HCT116 (cell line): Measurements from ENCODE around the gene DNMT3A. TPM values are rescaled to one million over a fixed set of nuclear protein-coding genes. Genes with fewer than 3 reads are reported as not detected.

Experiments
- ATAC-seq: fragments of 200-7000 bp; cut with Tn5 transposase; 2 replicates; pipeline ENCODE4 v1.9.1; 2020; ENCODE audit warnings: mild to moderate bottlenecking, moderate library complexity
- Bru-seq: library from RNA; stranded (reverse); fragments of 400-500 nt; gene quantifications from one replicate; lab custom pipeline; 2021; lab: Mats Ljungman, UMichigan
- BruChase-seq, 2 experiments: library from RNA; stranded (reverse); fragments of 400-500 nt; gene quantifications; one replicate each; lab custom pipeline; 2021; lab: Mats Ljungman, UMichigan
- BruUV-seq: library from RNA; stranded (reverse); fragments of 400-500 nt; replicated peaks from 2 replicates; lab custom pipeline; 2021; lab: Mats Ljungman, UMichigan
- CTCF ChIA-PET: fragments of 300-600 bp; sonication (Branson Sonifier 250); formaldehyde crosslinking; loops from one replicate; lab custom pipeline; 2021; ENCODE audit warnings: antibody characterized with exemption; lab: Charles Lee
- POLR2A ChIA-PET: fragments of 300-600, 350-600 bp; sonication (Branson Sonifier 250); formaldehyde crosslinking; loops from one replicate; lab custom pipeline; 2021; ENCODE audit warnings: antibody characterized with exemption; lab: Charles Lee
- RAD21 ChIA-PET, 2 experiments: fragments of 300-600 bp; sonication (Branson Sonifier 250); formaldehyde crosslinking; loops; one replicate each; lab custom pipeline; 2023; ENCODE audit warnings: low total read pairs in 2 of 2; ENCODE audit not compliant: uncharacterized antibody in 2 of 2, unreplicated experiment in 2 of 2, low non-redundant PET in 1 of 2; lab: Charles Lee
- DNase-seq: peaks from one replicate; pipeline ENCODE4 v3.0.0-alpha.2; 2010; ENCODE audit warnings: low read depth, low spot score
- H2AFZ ChIP-seq: fragments of 200-600 bp; shearing (Covaris generic), sonication (generic); 2 replicates; pipeline ENCODE4 v1.6.1; 2017; ENCODE audit warnings: low read depth, mixed run types, mixed read lengths, antibody characterized with exemption, low read length; ENCODE audit not compliant: poor library complexity, severe bottlenecking
- H3K27ac ChIP-seq: 2 replicates; pipeline ENCODE4 v1.5.1; 2012; ENCODE audit warnings: low read depth, low read length
- H3K27me3 ChIP-seq: fragments of 200-600 bp; sonication (generic); 2 replicates; pipeline ENCODE4 v1.6.1; 2016; ENCODE audit warnings: mixed run types, low read length, mixed read lengths; ENCODE audit not compliant: insufficient read depth
- H3K36me3 ChIP-seq, 2 experiments: fragments of 200-500 bp in 1 of 2; fragments of 200-600 bp in 1 of 2; sonication (Bioruptor generic) in 1 of 2; sonication (generic) in 1 of 2; 2 replicates each; pipeline versions ENCODE4 v1.5.1 to v1.6.1; 2014 to 2016; ENCODE audit warnings: low read length in 2 of 2, inconsistent platforms in 1 of 2, mixed read lengths in 1 of 2, mixed run types in 1 of 2; ENCODE audit not compliant: insufficient read depth in 2 of 2, control insufficient read depth in 1 of 2
- H3K4me1 ChIP-seq, 2 experiments: fragments of 200-600 bp in 1 of 2; sonication (generic) in 1 of 2; 2 replicates each; pipeline versions ENCODE4 v1.5.1 to v1.6.1; 2012 to 2017; ENCODE audit warnings: low read length in 2 of 2, inconsistent platforms in 1 of 2, mild to moderate bottlenecking in 1 of 2, mixed read lengths in 1 of 2, mixed run types in 1 of 2, moderate library complexity in 1 of 2; ENCODE audit not compliant: insufficient read depth in 2 of 2, control insufficient read depth in 1 of 2
- H3K4me2 ChIP-seq: fragments of 200-600 bp; sonication (generic); 2 replicates; pipeline ENCODE4 v1.6.1; 2017; ENCODE audit warnings: mixed run types, low read length, mixed read lengths
- H3K4me3 ChIP-seq, 2 experiments: fragments of 200-600 bp in 1 of 2; sonication (generic) in 1 of 2; replicated peaks in 1 of 2; 2 replicates each; pipeline ENCODE4 v1.5.1; 2011 to 2016; ENCODE audit warnings: low read length in 2 of 2, control low read depth in 1 of 2, low read depth in 1 of 2, mild to moderate bottlenecking in 1 of 2, mixed read lengths in 1 of 2, mixed run types in 1 of 2
- H3K79me2 ChIP-seq: fragments of 200-600 bp; sonication (generic); 2 replicates; pipeline ENCODE4 v1.6.1; 2017; ENCODE audit warnings: mild to moderate bottlenecking, mixed run types, low read length, moderate library complexity, mixed read lengths; ENCODE audit not compliant: insufficient read depth
- H3K9ac ChIP-seq: fragments of 200-600 bp; sonication (generic); 2 replicates; pipeline ENCODE4 v1.6.1; 2016; ENCODE audit warnings: low read length, mixed read lengths
- H3K9me2 ChIP-seq: fragments of 200-600 bp; sonication (generic), shearing (Covaris generic); 2 replicates; pipeline ENCODE4 v1.6.1; 2017; ENCODE audit warnings: mixed run types, mild to moderate bottlenecking, moderate library complexity; ENCODE audit not compliant: insufficient read depth
- H3K9me3 ChIP-seq, 2 experiments: fragments of 200-500 bp in 1 of 2; fragments of 200-600 bp in 1 of 2; sonication (Bioruptor generic) in 1 of 2; sonication (generic) in 1 of 2; 2 replicates each; pipeline ENCODE4 v1.6.1; 2014 to 2017; ENCODE audit warnings: low read length in 2 of 2, mixed read lengths in 2 of 2, inconsistent platforms in 1 of 2, low read depth in 1 of 2, mild to moderate bottlenecking in 1 of 2, mixed run types in 1 of 2, moderate library complexity in 1 of 2; ENCODE audit not compliant: control insufficient read depth in 1 of 2, insufficient read depth in 1 of 2
- H4K20me1 ChIP-seq: fragments of 200-600 bp; sonication (generic), shearing (Covaris generic); 2 replicates; pipeline ENCODE4 v1.6.1; 2017; ENCODE audit warnings: mixed run types, mild to moderate bottlenecking, moderate library complexity; ENCODE audit not compliant: insufficient read depth
- EZH2phosphoT487 ChIP-seq: fragments of 200-600 bp; IDR thresholded peaks from 2 replicates; pipeline ENCODE4 v1.6.1; 2018; ENCODE audit warnings: antibody characterized with exemption, borderline replicate concordance
- JUND ChIP-seq: IDR thresholded peaks from 2 replicates; pipeline ENCODE4 v1.6.1; 2012
- POLR2A ChIP-seq: IDR thresholded peaks from 2 replicates; pipeline ENCODE4 v1.7.0; 2011; ENCODE audit warnings: borderline replicate concordance; ENCODE audit not compliant: insufficient read depth, insufficient read length; ENCODE audit errors: extremely low read depth
- POLR2AphosphoS5 ChIP-seq: IDR thresholded peaks from 2 replicates; pipeline ENCODE4 v1.6.1; 2011; ENCODE audit warnings: mild to moderate bottlenecking, low read depth, low read length, moderate library complexity
- SIN3A ChIP-seq: IDR thresholded peaks from 2 replicates; pipeline ENCODE4 v1.6.1; 2012; ENCODE audit warnings: low read depth
- ZFX ChIP-seq: fragments of 450-650 bp; IDR thresholded peaks from 2 replicates; pipeline ENCODE4 v1.6.1; 2017
- ZNF274 ChIP-seq: fragments of 200-500 bp; sonication (Bioruptor generic); IDR thresholded peaks from 2 replicates; pipeline ENCODE4 v1.6.1; 2014; ENCODE audit warnings: mild to moderate bottlenecking, low read depth, low read length, inconsistent platforms
- intact Hi-C: fragments of 100-400 bp; cut with micrococcal nuclease; formaldehyde crosslinking; loops from 2 replicates; pipeline ENCODE4 v1.10.0; 2022
- long read RNA-seq: library from polyadenylated mRNA; unstranded; transcript quantifications from one replicate; pipeline ENCODE4 v2.0.0, GENCODE V29; 2021; ENCODE audit not compliant: unreplicated experiment
- polyA plus RNA-seq: library from polyadenylated mRNA; unstranded; fragments of >200 nt; gene quantifications from 2 replicates; pipeline ENCODE4 v1.2.1, GENCODE V29; 2012; ENCODE audit warnings: missing spikeins
- total RNA-seq: library from RNA; stranded (reverse); gene quantifications from one replicate; pipeline ENCODE4 v1.2.1, GENCODE V29; 2021; ENCODE audit not compliant: unreplicated experiment
- TF ChIP-seq, protein P1 (sequence below): IDR thresholded peaks from 2 replicates; pipeline ENCODE4 v1.6.1; 2011; ENCODE audit warnings: mild to moderate bottlenecking, low read length, moderate library complexity; ENCODE audit not compliant: insufficient replicate concordance; ENCODE audit errors: extremely low read depth
- TF ChIP-seq, protein P2 (sequence below): IDR thresholded peaks from 2 replicates; pipeline ENCODE4 v1.6.1; 2012
- TF ChIP-seq, protein P3 (sequence below): IDR thresholded peaks from 2 replicates; pipeline ENCODE4 v1.6.1; 2012; ENCODE audit warnings: low read depth

Gene DNMT3A
- total RNA-seq (14.3 TPM), Bru-seq, nascent RNA (percentile 62 among the genes with signal in this experiment), BruChase-seq, experiment 1, labeled RNA remaining after a 6-hour chase (percentile 68 among the genes with signal in this experiment), BruChase-seq, experiment 2, labeled RNA remaining after a 2-hour chase (percentile 67 among the genes with signal in this experiment)
- polyA plus RNA-seq: 7.3 and 7.6 TPM in 2 replicates
- long read RNA-seq, full-length matches to known transcripts: 7 of 34 reads
- long read RNA-seq, partial matches to known transcripts: 4 of 34 reads
- long read RNA-seq, other reads (novel, unspliced or antisense): 23 of 34 reads

DNA sequence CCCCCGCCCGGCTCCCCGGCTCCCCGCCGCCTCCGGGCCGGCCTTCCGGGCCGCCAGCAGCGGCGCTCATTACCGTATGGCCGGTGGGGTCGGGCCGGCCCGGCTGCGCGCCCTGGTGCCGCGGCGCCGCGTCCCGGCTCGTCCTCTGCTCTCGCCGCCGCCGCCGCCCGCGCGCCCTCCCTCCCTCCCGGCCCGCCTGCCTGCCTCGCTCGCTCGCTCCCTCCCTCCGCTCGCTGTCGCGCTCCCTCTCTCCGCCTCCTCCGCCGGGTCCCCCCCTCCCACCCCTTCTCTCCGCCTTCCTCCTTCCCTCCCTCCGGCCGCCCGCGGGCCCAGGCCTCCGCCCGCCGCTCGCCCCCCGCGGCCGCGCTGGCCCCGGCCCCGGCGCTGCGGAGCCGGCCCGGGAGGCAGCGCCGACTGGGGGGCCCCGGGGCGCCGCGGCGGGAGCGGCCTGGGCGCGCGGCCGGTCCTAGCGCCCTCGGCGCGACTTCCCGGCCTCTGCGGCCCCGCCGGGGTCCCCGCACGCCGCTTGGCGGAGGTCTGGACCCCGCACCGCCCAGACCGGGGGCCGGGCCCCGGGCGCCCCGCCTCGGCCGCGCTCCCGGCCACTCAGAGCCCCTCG lies at the start of gene DNMT3A:
Gene DNMT3A (minus strand): TSS at position 173 of the 619 bp plus-strand sequence. CDS start 27,941 bp downstream, outside the sequence.
- no peaks in the 10 kb centered on the region for H3K9me2 ChIP-seq
- peaks cover under 1 to 14% of the 10 kb centered on the region in 2 experiments; a peak in 3 of 4 replicates for H3K4me1 ChIP-seq
- CTCF ChIA-PET: no interaction called here
- ATAC-seq: peak; percentile 61
- H3K9me3 ChIP-seq: no peaks in the 10 kb centered on the region
- no peaks in the 10 kb centered on the region for H3K27me3 ChIP-seq
- no peak for DNase-seq
- no peaks in the 10 kb centered on the region for H3K36me3 ChIP-seq
- H3K4me3 ChIP-seq: peak within 1 kb of the TSS; percentile 45 to 63
- peak within 1 kb of the TSS; percentile 84; the same call in 1 of the 2 replicates for H3K27ac ChIP-seq
- peak within 1 kb of the TSS; percentile 87 for H3K4me2 ChIP-seq
- TF ChIP-seq ZFX (peak; percentile 23; the same call in 1 of the 2 replicates), EZH2phosphoT487 (no peak), ZNF274 (no peak), JUND (no peak), POLR2A (no peak), POLR2AphosphoS5 (0 out of 2 replicates have a peak, but pooled peaks have one; percentile 16), SIN3A (no peak)
- TF ChIP-seq, protein P1, sequence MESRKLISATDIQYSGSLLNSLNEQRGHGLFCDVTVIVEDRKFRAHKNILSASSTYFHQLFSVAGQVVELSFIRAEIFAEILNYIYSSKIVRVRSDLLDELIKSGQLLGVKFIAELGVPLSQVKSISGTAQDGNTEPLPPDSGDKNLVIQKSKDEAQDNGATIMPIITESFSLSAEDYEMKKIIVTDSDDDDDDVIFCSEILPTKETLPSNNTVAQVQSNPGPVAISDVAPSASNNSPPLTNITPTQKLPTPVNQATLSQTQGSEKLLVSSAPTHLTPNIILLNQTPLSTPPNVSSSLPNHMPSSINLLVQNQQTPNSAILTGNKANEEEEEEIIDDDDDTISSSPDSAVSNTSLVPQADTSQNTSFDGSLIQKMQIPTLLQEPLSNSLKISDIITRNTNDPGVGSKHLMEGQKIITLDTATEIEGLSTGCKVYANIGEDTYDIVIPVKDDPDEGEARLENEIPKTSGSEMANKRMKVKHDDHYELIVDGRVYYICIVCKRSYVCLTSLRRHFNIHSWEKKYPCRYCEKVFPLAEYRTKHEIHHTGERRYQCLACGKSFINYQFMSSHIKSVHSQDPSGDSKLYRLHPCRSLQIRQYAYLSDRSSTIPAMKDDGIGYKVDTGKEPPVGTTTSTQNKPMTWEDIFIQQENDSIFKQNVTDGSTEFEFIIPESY: no peak
- TF ChIP-seq, protein P2, sequence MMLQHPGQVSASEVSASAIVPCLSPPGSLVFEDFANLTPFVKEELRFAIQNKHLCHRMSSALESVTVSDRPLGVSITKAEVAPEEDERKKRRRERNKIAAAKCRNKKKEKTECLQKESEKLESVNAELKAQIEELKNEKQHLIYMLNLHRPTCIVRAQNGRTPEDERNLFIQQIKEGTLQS: no peak
- TF ChIP-seq, protein P3, sequence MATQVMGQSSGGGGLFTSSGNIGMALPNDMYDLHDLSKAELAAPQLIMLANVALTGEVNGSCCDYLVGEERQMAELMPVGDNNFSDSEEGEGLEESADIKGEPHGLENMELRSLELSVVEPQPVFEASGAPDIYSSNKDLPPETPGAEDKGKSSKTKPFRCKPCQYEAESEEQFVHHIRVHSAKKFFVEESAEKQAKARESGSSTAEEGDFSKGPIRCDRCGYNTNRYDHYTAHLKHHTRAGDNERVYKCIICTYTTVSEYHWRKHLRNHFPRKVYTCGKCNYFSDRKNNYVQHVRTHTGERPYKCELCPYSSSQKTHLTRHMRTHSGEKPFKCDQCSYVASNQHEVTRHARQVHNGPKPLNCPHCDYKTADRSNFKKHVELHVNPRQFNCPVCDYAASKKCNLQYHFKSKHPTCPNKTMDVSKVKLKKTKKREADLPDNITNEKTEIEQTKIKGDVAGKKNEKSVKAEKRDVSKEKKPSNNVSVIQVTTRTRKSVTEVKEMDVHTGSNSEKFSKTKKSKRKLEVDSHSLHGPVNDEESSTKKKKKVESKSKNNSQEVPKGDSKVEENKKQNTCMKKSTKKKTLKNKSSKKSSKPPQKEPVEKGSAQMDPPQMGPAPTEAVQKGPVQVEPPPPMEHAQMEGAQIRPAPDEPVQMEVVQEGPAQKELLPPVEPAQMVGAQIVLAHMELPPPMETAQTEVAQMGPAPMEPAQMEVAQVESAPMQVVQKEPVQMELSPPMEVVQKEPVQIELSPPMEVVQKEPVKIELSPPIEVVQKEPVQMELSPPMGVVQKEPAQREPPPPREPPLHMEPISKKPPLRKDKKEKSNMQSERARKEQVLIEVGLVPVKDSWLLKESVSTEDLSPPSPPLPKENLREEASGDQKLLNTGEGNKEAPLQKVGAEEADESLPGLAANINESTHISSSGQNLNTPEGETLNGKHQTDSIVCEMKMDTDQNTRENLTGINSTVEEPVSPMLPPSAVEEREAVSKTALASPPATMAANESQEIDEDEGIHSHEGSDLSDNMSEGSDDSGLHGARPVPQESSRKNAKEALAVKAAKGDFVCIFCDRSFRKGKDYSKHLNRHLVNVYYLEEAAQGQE: no peak
- POLR2A ChIA-PET: no interaction called here
- H4K20me1 ChIP-seq: no peaks in the 10 kb centered on the region
- no TSS peak for BruUV-seq
- H2AFZ ChIP-seq: no peak within 1 kb of the TSS
- intact Hi-C loops: no loop called here
- RAD21 ChIA-PET: no interaction called here
- 0 out of 2 replicates have a peak, but pooled peaks cover 5% of the 10 kb centered on the region for H3K79me2 ChIP-seq
- H3K9ac ChIP-seq: 0 out of 2 replicates have a peak within 1 kb of the TSS, but pooled peaks have one; percentile 30
